Neural cell (in vitro differentiated cells): ENCODE data around the gene ANKS1B. TPM values are rescaled to one million over a fixed set of nuclear protein-coding genes. Genes with fewer than 3 reads are reported as not detected.

Experiments used
- H2AFZ ChIP-seq: fragments of 200-600, 300-800 bp; sonication (generic), shearing (Covaris generic); 2 replicates; pipeline ENCODE4 v1.6.0; 2014; ENCODE audit warnings: low read depth, mild to moderate bottlenecking, antibody characterized with exemption, low read length, moderate library complexity
- H3F3A ChIP-seq: fragments of 200-600 bp; shearing (Covaris generic); 2 replicates; pipeline ENCODE4 v1.6.1; 2016; ENCODE audit warnings: mild to moderate bottlenecking, moderate library complexity, mixed read lengths, antibody characterized with exemption, low read length; ENCODE audit not compliant: insufficient read depth, poor library complexity, severe bottlenecking
- H3K27ac ChIP-seq: fragments of 200-600, 300-800 bp; sonication (generic), shearing (Covaris generic); 2 replicates; pipeline ENCODE4 v1.5.1; 2014; ENCODE audit warnings: mild to moderate bottlenecking, low read length, moderate library complexity
- H3K27me3 ChIP-seq: fragments of 300-800, 200-600 bp; sonication (generic), shearing (Covaris generic); 2 replicates; pipeline ENCODE4 v1.6.0; 2014; ENCODE audit warnings: mild to moderate bottlenecking, low read depth, low read length, moderate library complexity; ENCODE audit not compliant: insufficient read depth
- H3K36me3 ChIP-seq: fragments of 300-800, 200-600 bp; sonication (generic), shearing (Covaris generic); 2 replicates; pipeline ENCODE4 v1.5.1; 2014; ENCODE audit warnings: mild to moderate bottlenecking, antibody characterized with exemption, low read length, moderate library complexity; ENCODE audit not compliant: insufficient read depth
- H3K4me2 ChIP-seq: fragments of 300-800, 200-600 bp; sonication (generic), shearing (Covaris generic); 2 replicates; pipeline ENCODE4 v1.6.0; 2014; ENCODE audit warnings: mild to moderate bottlenecking, low read length
- H3K4me3 ChIP-seq: fragments of 300-800, 200-600 bp; sonication (generic), shearing (Covaris generic); 2 replicates; pipeline ENCODE4 v1.5.1; 2014; ENCODE audit warnings: mild to moderate bottlenecking, low read length, moderate library complexity
- H3K79me2 ChIP-seq: fragments of 200-600 bp; shearing (Covaris generic); replicated peaks from 2 replicates; pipeline ENCODE4 v1.6.0; 2014; ENCODE audit warnings: mild to moderate bottlenecking, low read length, moderate library complexity; ENCODE audit not compliant: insufficient read depth
- H3K9ac ChIP-seq: fragments of 300-800, 200-600 bp; sonication (generic), shearing (Covaris generic); 2 replicates; pipeline ENCODE4 v1.6.1; 2016; ENCODE audit warnings: mild to moderate bottlenecking, low read length, mixed read lengths
- H3K9me2 ChIP-seq: fragments of 200-600 bp; shearing (Covaris generic); 2 replicates; pipeline ENCODE4 v1.6.1; 2016; ENCODE audit warnings: mild to moderate bottlenecking, low read length, mixed read lengths; ENCODE audit not compliant: insufficient read depth
- H3K9me3 ChIP-seq: fragments of 200-600, 300-800 bp; sonication (generic), shearing (Covaris generic); 2 replicates; pipeline ENCODE4 v1.6.1; 2016; ENCODE audit warnings: mild to moderate bottlenecking, mixed run types, low read length, moderate library complexity, mixed read lengths
- H4K20me1 ChIP-seq: fragments of 200-600 bp; shearing (Covaris generic); 2 replicates; pipeline ENCODE4 v1.6.1; 2016; ENCODE audit warnings: mild to moderate bottlenecking, mixed run types; ENCODE audit not compliant: insufficient read depth
- EZH2 ChIP-seq: fragments of 200-600, 300-800 bp; shearing (Covaris generic), sonication (generic); IDR thresholded peaks from 2 replicates; pipeline ENCODE4 v1.6.1; 2014; ENCODE audit warnings: antibody characterized with exemption, low read length, borderline replicate concordance, mild to moderate bottlenecking; ENCODE audit not compliant: insufficient read depth, poor library complexity, severe bottlenecking
- POLR2AphosphoS5 ChIP-seq: IDR thresholded peaks from 2 replicates; pipeline ENCODE4 v1.6.1; 2012
- RAD21 ChIP-seq: fragments of 450-650 bp; conservative IDR thresholded peaks from 2 replicates; pipeline ENCODE4 v1.6.1; 2014; ENCODE audit warnings: antibody characterized with exemption, mild to moderate bottlenecking, moderate library complexity
- TAF1 ChIP-seq: IDR thresholded peaks from 2 replicates; pipeline ENCODE4 v1.6.1; 2012; ENCODE audit warnings: low read depth
- polyA plus RNA-seq: library from polyadenylated mRNA; depleted of rRNA; stranded (reverse); fragments of >200 nt; gene quantifications from 2 replicates; pipeline ENCODE4 v1.2.3, GENCODE V29; 2014
- TF ChIP-seq, protein P1 (sequence below): fragments of 450-650 bp; IDR thresholded peaks from 2 replicates; pipeline ENCODE4 v1.5.1; 2014; ENCODE audit warnings: antibody characterized with exemption, mild to moderate bottlenecking, moderate library complexity; ENCODE audit not compliant: poor library complexity, severe bottlenecking
- TF ChIP-seq, protein P2 (sequence below): IDR thresholded peaks from 2 replicates; pipeline ENCODE4 v1.6.1; 2012; ENCODE audit warnings: borderline replicate concordance

Gene ANKS1B
- polyA plus RNA-seq, 1 donor from 2014 or later = 65.6 TPM

DNA sequence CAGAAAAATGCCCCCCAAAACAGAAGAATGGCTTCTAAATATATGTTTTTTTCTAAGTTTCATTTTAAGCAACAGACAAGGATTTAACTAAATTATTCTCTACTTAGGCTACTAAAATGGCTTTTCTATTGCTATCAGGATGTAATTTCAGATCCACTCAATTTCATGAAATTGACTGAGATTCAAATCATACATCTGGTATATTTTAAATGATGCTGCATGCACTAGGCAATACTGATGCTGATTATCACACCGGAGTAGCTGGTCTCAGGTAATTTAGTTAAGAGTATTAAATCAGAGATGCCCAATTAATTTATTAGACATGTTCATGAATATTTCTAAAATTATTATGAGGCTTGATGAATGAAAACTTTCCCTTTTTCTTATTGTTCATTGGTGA is 1188.0 kb downstream of the ANKS1B start:
- Histone ChIP-seq H3K9me3 (no peaks in the 10 kb centered on the region), H3K9me2 (no peaks in the 10 kb centered on the region), H3K4me3 (no peak overlapping the region), H3K36me3 (no peaks in the 10 kb centered on the region), H2AFZ (no peak overlapping the region), H4K20me1 (no peaks in the 10 kb centered on the region), H3K27me3 (no peaks in the 10 kb centered on the region), H3K9ac (no peak overlapping the region), H3K27ac (no peak overlapping the region), H3F3A (no peaks in the 10 kb centered on the region), H3K4me2 (no peak overlapping the region), H3K79me2 (no peaks in the 10 kb centered on the region)
- no peak for TF ChIP-seq TAF1
- no peak for TF ChIP-seq POLR2AphosphoS5
- no peak for TF ChIP-seq RAD21
- no peak for TF ChIP-seq EZH2
- TF ChIP-seq, protein P1, sequence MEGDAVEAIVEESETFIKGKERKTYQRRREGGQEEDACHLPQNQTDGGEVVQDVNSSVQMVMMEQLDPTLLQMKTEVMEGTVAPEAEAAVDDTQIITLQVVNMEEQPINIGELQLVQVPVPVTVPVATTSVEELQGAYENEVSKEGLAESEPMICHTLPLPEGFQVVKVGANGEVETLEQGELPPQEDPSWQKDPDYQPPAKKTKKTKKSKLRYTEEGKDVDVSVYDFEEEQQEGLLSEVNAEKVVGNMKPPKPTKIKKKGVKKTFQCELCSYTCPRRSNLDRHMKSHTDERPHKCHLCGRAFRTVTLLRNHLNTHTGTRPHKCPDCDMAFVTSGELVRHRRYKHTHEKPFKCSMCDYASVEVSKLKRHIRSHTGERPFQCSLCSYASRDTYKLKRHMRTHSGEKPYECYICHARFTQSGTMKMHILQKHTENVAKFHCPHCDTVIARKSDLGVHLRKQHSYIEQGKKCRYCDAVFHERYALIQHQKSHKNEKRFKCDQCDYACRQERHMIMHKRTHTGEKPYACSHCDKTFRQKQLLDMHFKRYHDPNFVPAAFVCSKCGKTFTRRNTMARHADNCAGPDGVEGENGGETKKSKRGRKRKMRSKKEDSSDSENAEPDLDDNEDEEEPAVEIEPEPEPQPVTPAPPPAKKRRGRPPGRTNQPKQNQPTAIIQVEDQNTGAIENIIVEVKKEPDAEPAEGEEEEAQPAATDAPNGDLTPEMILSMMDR = no peak
- TF ChIP-seq, protein P2, sequence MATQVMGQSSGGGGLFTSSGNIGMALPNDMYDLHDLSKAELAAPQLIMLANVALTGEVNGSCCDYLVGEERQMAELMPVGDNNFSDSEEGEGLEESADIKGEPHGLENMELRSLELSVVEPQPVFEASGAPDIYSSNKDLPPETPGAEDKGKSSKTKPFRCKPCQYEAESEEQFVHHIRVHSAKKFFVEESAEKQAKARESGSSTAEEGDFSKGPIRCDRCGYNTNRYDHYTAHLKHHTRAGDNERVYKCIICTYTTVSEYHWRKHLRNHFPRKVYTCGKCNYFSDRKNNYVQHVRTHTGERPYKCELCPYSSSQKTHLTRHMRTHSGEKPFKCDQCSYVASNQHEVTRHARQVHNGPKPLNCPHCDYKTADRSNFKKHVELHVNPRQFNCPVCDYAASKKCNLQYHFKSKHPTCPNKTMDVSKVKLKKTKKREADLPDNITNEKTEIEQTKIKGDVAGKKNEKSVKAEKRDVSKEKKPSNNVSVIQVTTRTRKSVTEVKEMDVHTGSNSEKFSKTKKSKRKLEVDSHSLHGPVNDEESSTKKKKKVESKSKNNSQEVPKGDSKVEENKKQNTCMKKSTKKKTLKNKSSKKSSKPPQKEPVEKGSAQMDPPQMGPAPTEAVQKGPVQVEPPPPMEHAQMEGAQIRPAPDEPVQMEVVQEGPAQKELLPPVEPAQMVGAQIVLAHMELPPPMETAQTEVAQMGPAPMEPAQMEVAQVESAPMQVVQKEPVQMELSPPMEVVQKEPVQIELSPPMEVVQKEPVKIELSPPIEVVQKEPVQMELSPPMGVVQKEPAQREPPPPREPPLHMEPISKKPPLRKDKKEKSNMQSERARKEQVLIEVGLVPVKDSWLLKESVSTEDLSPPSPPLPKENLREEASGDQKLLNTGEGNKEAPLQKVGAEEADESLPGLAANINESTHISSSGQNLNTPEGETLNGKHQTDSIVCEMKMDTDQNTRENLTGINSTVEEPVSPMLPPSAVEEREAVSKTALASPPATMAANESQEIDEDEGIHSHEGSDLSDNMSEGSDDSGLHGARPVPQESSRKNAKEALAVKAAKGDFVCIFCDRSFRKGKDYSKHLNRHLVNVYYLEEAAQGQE = no peak

DNA sequence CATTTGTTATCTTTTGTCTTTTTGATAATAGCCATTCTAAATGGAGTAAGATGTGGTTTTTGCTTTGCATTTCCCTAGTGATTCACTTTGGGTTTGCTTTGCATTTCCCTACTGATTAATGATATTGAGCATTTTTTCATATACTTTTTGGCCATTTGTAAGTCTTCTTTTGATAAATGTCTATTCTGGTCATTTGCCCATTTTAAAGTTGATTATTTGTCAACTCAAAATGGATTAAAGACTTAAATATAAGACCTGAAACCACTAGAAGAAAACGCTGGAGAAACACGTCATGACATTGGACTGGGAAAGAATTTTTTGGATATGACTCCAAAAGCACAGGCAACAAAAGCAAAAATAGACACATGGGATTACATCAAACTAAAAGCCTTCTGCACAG is 1191.6 kb downstream of the ANKS1B start:
- no peaks in the 10 kb centered on the region for H3K36me3 ChIP-seq
- H4K20me1 ChIP-seq = no peaks in the 10 kb centered on the region
- H3K9ac ChIP-seq = no peak overlapping the region
- no peaks in the 10 kb centered on the region for H3K27me3 ChIP-seq
- no peak overlapping the region for H3K27ac ChIP-seq
- no peaks in the 10 kb centered on the region for H3K9me2 ChIP-seq
- H2AFZ ChIP-seq = no peak overlapping the region
- H3K9me3 ChIP-seq = no peaks in the 10 kb centered on the region
- no peaks in the 10 kb centered on the region for H3F3A ChIP-seq
- H3K4me3 ChIP-seq = no peak overlapping the region
- no peak overlapping the region for H3K4me2 ChIP-seq
- TF ChIP-seq POLR2AphosphoS5 (no peak), TAF1 (no peak)
- TF ChIP-seq, protein P2 = no peak
- TF ChIP-seq, protein P1 = no peak
- no peaks in the 10 kb centered on the region for H3K79me2 ChIP-seq
